SJCRH30 (cell line): ENCODE measurements around the gene GLB1L. TPM values are rescaled to one million over a fixed set of nuclear protein-coding genes. Genes with fewer than 3 reads are reported as not detected.
"Not testable (repeated sequence)": the region's sequence is repeated elsewhere in the genome, so short reads cannot be mapped to it uniquely, and the experiment has no call there.

Experiments used
- DNase-seq, 2 experiments: peaks; one replicate each; pipeline ENCODE4 v3.0.0-alpha.2; 2015 to 2020
- H3K27ac ChIP-seq: fragments of 250-450 bp; sonication (Bioruptor Pico); 2 replicates; pipeline ENCODE4 v1.5.1; 2020; ENCODE audit warnings: mild to moderate bottlenecking, moderate library complexity
- H3K27me3 ChIP-seq: fragments of 250-450 bp; sonication (Bioruptor Pico); 2 replicates; pipeline ENCODE4 v1.5.1; 2020; ENCODE audit warnings: mild to moderate bottlenecking, moderate library complexity
- H3K36me3 ChIP-seq: fragments of 250-450 bp; sonication (Bioruptor Pico); 2 replicates; pipeline ENCODE4 v1.5.1; 2020; ENCODE audit warnings: mild to moderate bottlenecking, moderate library complexity
- H3K4me1 ChIP-seq: fragments of 250-450 bp; sonication (Bioruptor Pico); 2 replicates; pipeline ENCODE4 v1.5.1; 2020; ENCODE audit warnings: mild to moderate bottlenecking, moderate library complexity
- H3K4me3 ChIP-seq: fragments of 250-450 bp; sonication (Bioruptor Pico); 2 replicates; pipeline ENCODE4 v1.5.1; 2020; ENCODE audit warnings: mild to moderate bottlenecking, moderate library complexity
- H3K9me3 ChIP-seq: fragments of 250-450 bp; sonication (Bioruptor Pico); replicated peaks from 2 replicates; pipeline ENCODE4 v1.5.1; 2020; ENCODE audit warnings: mild to moderate bottlenecking, moderate library complexity
- total RNA-seq: library from RNA; depleted of rRNA; stranded (reverse); fragments of >200 nt; shearing (Covaris generic); gene quantifications from 2 replicates; pipeline ENCODE4 v1.2.3, GENCODE V29; 2014; rRNA removed

The GLB1L gene
- total RNA-seq, 1 experiment from 2014 or later: 4.2 TPM

- H3K9me3 ChIP-seq: no peaks in the 10 kb centered on the region
- no peak overlapping the region for H3K27ac ChIP-seq
- H3K27me3 ChIP-seq: no peaks in the 10 kb centered on the region
- DNase-seq: no peak
- no peaks in the 10 kb centered on the region for H3K4me1 ChIP-seq
- peaks cover 2% of the 10 kb centered on the region; the same call in 1 of the 2 replicates for H3K36me3 ChIP-seq
- no peak overlapping the region for H3K4me3 ChIP-seq
These were observed 40.1 kb downstream of the GLB1L start for GRCh38 chr2:219205165-219205538.

GRCh38 chr2:219204425-219205164 is 40.6 kb downstream of the GLB1L start:
- no peak overlapping the region for H3K4me3 ChIP-seq
- H3K9me3 ChIP-seq: no peaks in the 10 kb centered on the region
- H3K36me3 ChIP-seq: 0 out of 2 replicates have a peak, but pooled peaks cover 2% of the 10 kb centered on the region
- H3K27ac ChIP-seq: no peak overlapping the region
- no peaks in the 10 kb centered on the region for H3K4me1 ChIP-seq
- no peaks in the 10 kb centered on the region for H3K27me3 ChIP-seq
- DNase-seq: no peak

GRCh38 chr2:219201331-219201730 is 43.9 kb downstream of the GLB1L start:
- not testable (repeated sequence) for H3K36me3 ChIP-seq, H3K4me1 ChIP-seq, H3K27ac ChIP-seq, H3K4me3 ChIP-seq, DNase-seq, H3K9me3 ChIP-seq, H3K27me3 ChIP-seq

GRCh38 chr2:219200502-219201326 is 44.5 kb downstream of the GLB1L start:
- not testable (repeated sequence) for H3K4me1 ChIP-seq, H3K4me3 ChIP-seq, H3K9me3 ChIP-seq, DNase-seq, H3K27ac ChIP-seq, H3K36me3 ChIP-seq, H3K27me3 ChIP-seq

- Histone ChIP-seq H3K27me3 (no peaks in the 10 kb centered on the region), H3K4me1 (no peaks in the 10 kb centered on the region), H3K9me3 (no peaks in the 10 kb centered on the region), H3K4me3 (no peak overlapping the region), H3K27ac (no peak overlapping the region), H3K36me3 (no peaks in the 10 kb centered on the region)
- DNase-seq: no peak
These were observed 45.6 kb downstream of the GLB1L start for GRCh38 chr2:219199470-219200211.

GRCh38 chr2:219198974-219199373 is 46.3 kb downstream of the GLB1L start:
- no peaks in the 10 kb centered on the region for H3K27me3 ChIP-seq
- H3K36me3 ChIP-seq: no peaks in the 10 kb centered on the region
- no peak overlapping the region for H3K4me3 ChIP-seq
- DNase-seq: no peak
- no peaks in the 10 kb centered on the region for H3K4me1 ChIP-seq
- H3K9me3 ChIP-seq: no peaks in the 10 kb centered on the region
- no peak overlapping the region for H3K27ac ChIP-seq

GRCh38 chr2:219197388-219197787 is 47.9 kb downstream of the GLB1L start:
- Histone ChIP-seq H3K27me3 (no peaks in the 10 kb centered on the region), H3K36me3 (no peaks in the 10 kb centered on the region), H3K27ac (no peak overlapping the region), H3K9me3 (no peaks in the 10 kb centered on the region), H3K4me3 (no peak overlapping the region), H3K4me1 (no peaks in the 10 kb centered on the region)
- DNase-seq: no peak

GRCh38 chr2:219186754-219187456 is 58.3 kb downstream of the GLB1L start:
- no peak overlapping the region for H3K27ac ChIP-seq

More at GRCh38 chr2:219186754-219187456, 58.3 kb downstream of the GLB1L start:
- Histone ChIP-seq H3K4me1 (no peaks in the 10 kb centered on the region), H3K9me3 (no peaks in the 10 kb centered on the region), H3K27me3 (no peaks in the 10 kb centered on the region), H3K36me3 (peaks cover 11% of the 10 kb centered on the region; the same call in 1 of the 2 replicates), H3K4me3 (no peak overlapping the region)
- no peak for DNase-seq

Other genes with a start within 250 kb of the GLB1L start
- gene CFAP65, start 203.9 kb downstream of the GLB1L start, total RNA-seq: not detected in 2 replicates
- 0.10 TPM in 1 of 2 replicates, not detected in the other for gene IHH, start 184.5 kb downstream of the GLB1L start, total RNA-seq
- 19.6 and 21.7 TPM in 2 replicates for gene NHEJ1, start 84.6 kb downstream of the GLB1L start, total RNA-seq
- gene SLC23A3, start 75.4 kb downstream of the GLB1L start, total RNA-seq: 0.10 and 0.13 TPM in 2 replicates
- 13.0 and 13.3 TPM in 2 replicates for gene CNPPD1, start 68.5 kb downstream of the GLB1L start, total RNA-seq
- 32.0 and 38.0 TPM in 2 replicates for gene RETREG2, start 67.2 kb downstream of the GLB1L start, total RNA-seq
- gene ZFAND2B, start 38.7 kb downstream of the GLB1L start, total RNA-seq: 16.0 and 16.2 TPM in 2 replicates
- 18.6 and 26.5 TPM in 2 replicates for gene ABCB6, start 26.5 kb downstream of the GLB1L start, total RNA-seq
- gene ATG9A, start 15.8 kb downstream of the GLB1L start, total RNA-seq: 35.3 and 37.8 TPM in 2 replicates
- gene ANKZF1, start 15.6 kb downstream of the GLB1L start, total RNA-seq: 19.2 and 28.7 TPM in 2 replicates
- gene STK16, start within 50 bp of the GLB1L start, total RNA-seq: 11.0 and 12.7 TPM in 2 replicates
- gene TUBA4B, start 7.8 kb upstream of the GLB1L start, total RNA-seq: 0.08 TPM in 1 of 2 replicates, not detected in the other
- 188 and 197 TPM in 2 replicates for gene TUBA4A, start 8.5 kb upstream of the GLB1L start, total RNA-seq
- gene DNAJB2, start 33.9 kb upstream of the GLB1L start, total RNA-seq: 16.8 and 19.4 TPM in 2 replicates
- not detected in 2 replicates for gene PTPRN, start 64.0 kb upstream of the GLB1L start, total RNA-seq
- gene RESP18, start 87.3 kb upstream of the GLB1L start, total RNA-seq: not detected in 2 replicates
- gene DNPEP, start 142.5 kb upstream of the GLB1L start, total RNA-seq: 29.5 and 33.1 TPM in 2 replicates
- gene DES, start 172.9 kb upstream of the GLB1L start, total RNA-seq: 331 and 376 TPM in 2 replicates
- gene SPEG, start 189.4 kb upstream of the GLB1L start, total RNA-seq: 21.3 and 26.2 TPM in 2 replicates